Testis (tissue), 3 donors: ENCODE data around the gene SMIM22. TPM values are rescaled to one million over a fixed set of nuclear protein-coding genes. Genes with fewer than 3 reads are reported as not detected.

Source experiments
- DNase-seq: peaks from one replicate; pipeline ENCODE4 v3.0.0-alpha.2; 2019
- H3K27ac ChIP-seq, 2 donors: fragments of 200-600 bp; sonication (generic); one replicate each; pipeline ENCODE4 v1.5.1; 2019
- H3K27me3 ChIP-seq: fragments of 200-600 bp; sonication (generic); one replicate; pipeline ENCODE4 v1.5.1; 2019
- H3K36me3 ChIP-seq: fragments of 200-600 bp; sonication (generic); one replicate; pipeline ENCODE4 v1.5.1; 2017; ENCODE audit warnings: low read depth; ENCODE audit errors: missing control alignments
- H3K4me1 ChIP-seq: fragments of 200-600 bp; sonication (generic); one replicate; pipeline ENCODE4 v1.5.1; 2019
- H3K4me3 ChIP-seq, 2 donors: fragments of 200-600 bp; sonication (generic); one replicate each; pipeline ENCODE4 v1.5.1; 2017 to 2019
- H3K9me3 ChIP-seq: fragments of 200-600 bp; sonication (generic); one replicate; pipeline ENCODE4 v1.5.1; 2017
- POLR2A ChIP-seq: fragments of 450-650 bp; IDR thresholded peaks from one replicate; pipeline ENCODE4 v1.6.1; 2017; ENCODE audit warnings: antibody characterized with exemption, mild to moderate bottlenecking, moderate library complexity
- whole genome bisulfite sequencing, 2 donors: methylation state at CpG; one replicate each; pipeline ENCODE4 v1.1.5; 2018; 5-methylcytosine and 5-hydroxymethylcytosine counted together
- intact Hi-C: fragments of 100-400 bp; cut with DNase I; formaldehyde crosslinking; loops from one replicate; pipeline ENCODE4 v1.15.1; 2023; ENCODE audit warnings: low total_unique reads
- polyA plus RNA-seq: library from polyadenylated mRNA; stranded (reverse); fragments of 350-450 nt; fragmentation: Illumina TruSeq; extraction: RNeasy Lipid Tissue Mini Kit (QIAGEN cat#74804); gene quantifications from one replicate; pipeline ENCODE4 v1.2.3, GENCODE V29; 2014; ENCODE audit warnings: low read depth, low replicate concordance; ENCODE audit not compliant: insufficient read depth
- total RNA-seq, 2 donors: library from RNA; depleted of rRNA; stranded (reverse); fragments of >200 nt; gene quantifications; one replicate each; pipeline ENCODE4 v1.2.3, GENCODE V29; 2016
- TF ChIP-seq, protein P1 (sequence below), 3 experiments: fragments of 450-650 bp in 2 of 3; fragments of 200-600 bp in 1 of 3; sonication (generic) in 1 of 3; IDR thresholded peaks; one replicate each; pipeline ENCODE4 v1.5.1; 2016 to 2019; ENCODE audit warnings: antibody characterized with exemption in 3 of 3, mild to moderate bottlenecking in 2 of 3, moderate library complexity in 1 of 3

The SMIM22 gene
- total and polyA plus RNA-seq, 3 donors from 2014 or later, result 6.1 to 41.3 (median 9.8) TPM

DNA sequence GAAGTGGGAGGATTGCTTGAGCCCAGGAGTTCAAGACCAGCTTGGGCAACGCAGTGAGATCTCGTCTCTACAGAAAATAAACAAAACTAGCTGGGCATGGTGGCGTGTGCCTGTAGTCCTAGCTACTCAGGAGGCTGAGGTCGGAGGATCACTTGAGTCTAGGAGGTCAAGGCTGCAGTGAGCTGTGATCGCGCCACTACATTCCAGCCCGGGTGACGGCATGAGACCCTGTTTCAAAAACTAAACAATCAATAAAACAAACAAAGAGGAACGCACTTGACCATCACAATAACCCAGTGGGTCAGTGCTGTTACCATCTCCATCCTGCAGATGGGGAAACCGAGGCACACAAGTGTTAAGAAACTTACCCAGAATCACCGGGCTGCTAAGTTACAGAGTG is 41.9 kb upstream of the SMIM22 start:
- 87 to 88% methylated on average over 11 of the region's 11 CpGs for WGBS, 2 donors
- TF ChIP-seq, protein P1, sequence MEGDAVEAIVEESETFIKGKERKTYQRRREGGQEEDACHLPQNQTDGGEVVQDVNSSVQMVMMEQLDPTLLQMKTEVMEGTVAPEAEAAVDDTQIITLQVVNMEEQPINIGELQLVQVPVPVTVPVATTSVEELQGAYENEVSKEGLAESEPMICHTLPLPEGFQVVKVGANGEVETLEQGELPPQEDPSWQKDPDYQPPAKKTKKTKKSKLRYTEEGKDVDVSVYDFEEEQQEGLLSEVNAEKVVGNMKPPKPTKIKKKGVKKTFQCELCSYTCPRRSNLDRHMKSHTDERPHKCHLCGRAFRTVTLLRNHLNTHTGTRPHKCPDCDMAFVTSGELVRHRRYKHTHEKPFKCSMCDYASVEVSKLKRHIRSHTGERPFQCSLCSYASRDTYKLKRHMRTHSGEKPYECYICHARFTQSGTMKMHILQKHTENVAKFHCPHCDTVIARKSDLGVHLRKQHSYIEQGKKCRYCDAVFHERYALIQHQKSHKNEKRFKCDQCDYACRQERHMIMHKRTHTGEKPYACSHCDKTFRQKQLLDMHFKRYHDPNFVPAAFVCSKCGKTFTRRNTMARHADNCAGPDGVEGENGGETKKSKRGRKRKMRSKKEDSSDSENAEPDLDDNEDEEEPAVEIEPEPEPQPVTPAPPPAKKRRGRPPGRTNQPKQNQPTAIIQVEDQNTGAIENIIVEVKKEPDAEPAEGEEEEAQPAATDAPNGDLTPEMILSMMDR (IDR thresholded peaks at IDR 0.05), result no peak
- no peak for TF ChIP-seq POLR2A
- Histone ChIP-seq H3K27ac (no peak overlapping the region), H3K4me3 (no peak overlapping the region), H3K27me3 (no peaks in the 10 kb centered on the region), H3K9me3 (no peaks in the 10 kb centered on the region), H3K36me3 (no peaks in the 10 kb centered on the region), H3K4me1 (no peaks in the 10 kb centered on the region)
- intact Hi-C loops, result no loop called here
- DNase-seq, result no peak

GRCh38 chr16:4754865-4755264 is 40.3 kb upstream of the SMIM22 start:
- Histone ChIP-seq H3K4me3 (no peak overlapping the region), H3K27ac (no peak overlapping the region), H3K9me3 (no peaks in the 10 kb centered on the region), H3K27me3 (no peaks in the 10 kb centered on the region), H3K36me3 (no peaks in the 10 kb centered on the region), H3K4me1 (no peaks in the 10 kb centered on the region)
- WGBS, 2 donors, result 99 to 100% methylated on average over 4 of the region's 4 CpGs
- no peak for TF ChIP-seq POLR2A
- TF ChIP-seq, protein P1 (IDR thresholded peaks at IDR 0.05), result no peak
- intact Hi-C loops, result no loop called here
- no peak for DNase-seq

DNA sequence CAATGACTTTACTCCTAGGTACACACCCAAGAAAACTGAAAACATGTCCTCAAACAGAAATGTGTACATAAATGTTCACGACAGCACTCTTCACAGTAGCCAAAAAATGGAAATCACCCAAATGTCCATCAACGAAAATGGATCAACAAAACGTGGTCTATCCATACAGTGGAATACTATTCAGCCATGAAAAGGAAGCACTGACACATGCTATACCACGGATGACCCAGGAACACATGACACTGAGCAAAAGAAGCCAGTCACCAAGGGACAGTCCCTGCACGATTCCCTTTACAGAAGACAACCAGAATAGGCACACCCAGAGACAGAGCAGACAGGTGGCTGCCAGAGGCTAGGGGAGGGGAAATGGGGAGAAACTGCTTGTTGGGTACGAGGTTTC is 39.5 kb upstream of the SMIM22 start:
- DNase-seq, result no peak
- H3K27me3 ChIP-seq, result no peaks in the 10 kb centered on the region
- no peaks in the 10 kb centered on the region for H3K36me3 ChIP-seq
- WGBS, 2 donors, result 94 to 95% methylated on average over 6 of the region's 6 CpGs
- no peaks in the 10 kb centered on the region for H3K4me1 ChIP-seq
- no peak overlapping the region for H3K4me3 ChIP-seq
- intact Hi-C loops, result no loop called here
- H3K9me3 ChIP-seq, result no peaks in the 10 kb centered on the region
- TF ChIP-seq, protein P1 (IDR thresholded peaks at IDR 0.05), result no peak
- TF ChIP-seq POLR2A, result no peak
- H3K27ac ChIP-seq, result no peak overlapping the region

DNA sequence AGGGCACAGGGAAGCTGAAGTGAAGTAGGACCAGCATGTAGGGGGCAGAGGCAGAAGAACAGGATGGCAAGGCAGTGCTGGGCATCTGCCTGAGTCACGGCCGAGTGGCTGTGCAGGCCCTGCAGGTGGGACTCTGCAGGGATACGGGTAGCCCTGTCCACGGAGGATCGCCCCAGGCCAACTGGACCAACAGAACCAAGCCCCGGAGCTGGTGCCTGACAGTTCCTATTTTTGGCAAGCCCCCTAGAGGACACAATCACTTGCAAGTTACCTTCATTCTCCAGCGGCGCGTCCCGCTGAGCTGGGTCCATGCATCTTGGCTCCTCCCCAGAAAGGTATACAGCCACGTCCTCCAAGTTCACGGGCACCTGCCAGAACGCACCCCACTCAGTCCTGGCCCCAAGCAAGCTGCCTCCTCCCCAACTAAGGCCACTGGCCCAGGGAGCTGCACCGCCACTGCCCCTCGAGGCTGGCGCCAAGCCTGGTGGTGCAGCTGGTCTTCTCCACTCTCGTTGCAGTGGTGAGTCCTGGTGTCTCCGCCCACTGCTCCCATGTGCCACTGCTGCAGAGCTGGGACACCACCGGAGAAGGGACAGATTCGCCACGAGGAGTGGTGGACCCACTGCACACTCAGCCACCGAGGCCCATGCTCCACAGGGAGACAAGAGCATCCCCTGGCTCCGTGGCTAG is 34.8 kb upstream of the SMIM22 start:
- 86 to 91% methylated on average over 21 to 23 of the region's 23 CpGs for WGBS, 2 donors
- no peaks in the 10 kb centered on the region for H3K36me3 ChIP-seq

More for the DNA sequence above, 34.8 kb upstream of the SMIM22 start:
- Histone ChIP-seq H3K9me3 (no peaks in the 10 kb centered on the region), H3K27ac (no peak overlapping the region), H3K4me1 (peaks cover under 1% of the 10 kb centered on the region), H3K4me3 (no peak overlapping the region), H3K27me3 (no peaks in the 10 kb centered on the region)
- no peak for DNase-seq
- no peak for TF ChIP-seq POLR2A
- TF ChIP-seq, protein P1 (IDR thresholded peaks at IDR 0.05), result no peak
- intact Hi-C loops, result loop anchor here (10.0 kb wide), 1 partner anchor 156 kb away; no protein-coding TSS in a partner anchor
